Measurements from ENCODE around the gene PRKCZ. TPM values are rescaled to one million over a fixed set of nuclear protein-coding genes. Genes with fewer than 3 reads are reported as not detected.

The PRKCZ gene
- total RNA-seq, 1 donor from 2014 or later = 7.8 TPM

DNA sequence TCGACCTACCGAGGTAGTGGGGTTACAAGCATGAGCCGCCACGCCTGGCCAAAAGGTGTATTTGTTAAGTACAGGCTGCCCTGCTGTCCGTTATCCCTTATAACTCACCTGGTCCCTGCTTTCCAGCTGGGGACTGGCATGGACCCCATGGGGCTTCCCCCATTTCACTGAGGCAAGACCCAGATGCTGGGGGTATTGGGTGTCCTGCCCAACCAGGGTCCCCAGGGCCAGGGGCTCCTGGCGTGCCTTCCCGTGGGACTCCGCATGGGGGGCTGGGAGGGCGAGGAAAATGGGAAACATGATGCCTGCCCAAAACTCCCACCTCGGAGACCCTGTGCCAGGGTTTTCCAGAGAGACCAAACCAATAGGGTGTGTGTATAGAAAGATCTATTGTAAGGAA, 79.9 kb downstream of the PRKCZ start:
- H3K4me3 Mint-ChIP-seq (ENCODE audit: unreplicated experiment) = no peak overlapping the region
- TF ChIP-seq, protein P1, sequence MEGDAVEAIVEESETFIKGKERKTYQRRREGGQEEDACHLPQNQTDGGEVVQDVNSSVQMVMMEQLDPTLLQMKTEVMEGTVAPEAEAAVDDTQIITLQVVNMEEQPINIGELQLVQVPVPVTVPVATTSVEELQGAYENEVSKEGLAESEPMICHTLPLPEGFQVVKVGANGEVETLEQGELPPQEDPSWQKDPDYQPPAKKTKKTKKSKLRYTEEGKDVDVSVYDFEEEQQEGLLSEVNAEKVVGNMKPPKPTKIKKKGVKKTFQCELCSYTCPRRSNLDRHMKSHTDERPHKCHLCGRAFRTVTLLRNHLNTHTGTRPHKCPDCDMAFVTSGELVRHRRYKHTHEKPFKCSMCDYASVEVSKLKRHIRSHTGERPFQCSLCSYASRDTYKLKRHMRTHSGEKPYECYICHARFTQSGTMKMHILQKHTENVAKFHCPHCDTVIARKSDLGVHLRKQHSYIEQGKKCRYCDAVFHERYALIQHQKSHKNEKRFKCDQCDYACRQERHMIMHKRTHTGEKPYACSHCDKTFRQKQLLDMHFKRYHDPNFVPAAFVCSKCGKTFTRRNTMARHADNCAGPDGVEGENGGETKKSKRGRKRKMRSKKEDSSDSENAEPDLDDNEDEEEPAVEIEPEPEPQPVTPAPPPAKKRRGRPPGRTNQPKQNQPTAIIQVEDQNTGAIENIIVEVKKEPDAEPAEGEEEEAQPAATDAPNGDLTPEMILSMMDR (IDR thresholded peaks at IDR 0.05) = no peak
- no peaks in the 10 kb centered on the region for H3K36me3 Mint-ChIP-seq (ENCODE audit: low read depth)
- H3K27ac Mint-ChIP-seq (ENCODE audit: unreplicated experiment) = no peak overlapping the region
- peak; percentile 67 for DNase-seq (ENCODE audit: low spot score)
- H3K27me3 Mint-ChIP-seq (ENCODE audit: low read depth) = peaks cover 1% of the 10 kb centered on the region
- H3K4me1 Mint-ChIP-seq (ENCODE audit: low read depth) = peaks cover 17% of the 10 kb centered on the region
- H3K9me3 Mint-ChIP-seq (ENCODE audit: low read depth) = no peaks in the 10 kb centered on the region

DNA sequence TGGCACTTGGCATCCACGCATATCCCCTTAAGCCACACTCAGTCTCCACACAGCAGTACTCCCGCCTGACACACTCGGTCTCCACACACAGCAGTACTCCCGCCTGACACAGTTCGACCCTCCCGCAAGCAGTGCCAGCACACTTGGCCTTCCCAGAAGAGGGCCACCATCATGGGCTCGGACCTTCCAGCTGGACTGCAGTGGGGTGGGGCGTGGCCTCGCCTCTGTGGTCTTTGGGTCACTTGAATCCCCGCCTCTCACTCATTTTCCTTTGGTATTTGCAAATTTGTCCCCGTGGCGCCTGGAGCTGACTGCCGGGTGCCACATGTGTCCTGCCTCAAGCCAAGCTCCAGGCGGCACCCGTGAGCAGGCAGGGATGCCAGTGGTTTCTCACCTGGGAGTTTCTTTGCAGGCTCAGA, 80.7 kb downstream of the PRKCZ start:
- Mint-ChIP-seq H3K4me3 (ENCODE audit: unreplicated experiment) (no peak overlapping the region), H3K27ac (ENCODE audit: unreplicated experiment) (no peak overlapping the region), H3K27me3 (ENCODE audit: low read depth) (peaks cover 1% of the 10 kb centered on the region), H3K9me3 (ENCODE audit: low read depth) (no peaks in the 10 kb centered on the region), H3K4me1 (ENCODE audit: low read depth) (peaks cover 25% of the 10 kb centered on the region), H3K36me3 (ENCODE audit: low read depth) (no peaks in the 10 kb centered on the region)
- DNase-seq (ENCODE audit: low spot score) = peak; percentile 83
- TF ChIP-seq, protein P1 (IDR thresholded peaks at IDR 0.05) = no peak

- H3K9me3 Mint-ChIP-seq (ENCODE audit: low read depth) = no peaks in the 10 kb centered on the region
- DNase-seq (ENCODE audit: low spot score) = peak; percentile 77
- H3K36me3 Mint-ChIP-seq (ENCODE audit: low read depth) = no peaks in the 10 kb centered on the region
- H3K4me3 Mint-ChIP-seq (ENCODE audit: unreplicated experiment) = peak overlapping the region; percentile 72
- TF ChIP-seq, protein P1 (IDR thresholded peaks at IDR 0.05) = peak; percentile 69
- no peaks in the 10 kb centered on the region for H3K27me3 Mint-ChIP-seq (ENCODE audit: low read depth)
- peak overlapping the region; percentile 89 for H3K27ac Mint-ChIP-seq (ENCODE audit: unreplicated experiment)
- H3K4me1 Mint-ChIP-seq (ENCODE audit: low read depth) = peaks cover 27% of the 10 kb centered on the region
Observed at GRCh38 chr1:2132222-2133038, 82.2 kb downstream of the PRKCZ start.

DNA sequence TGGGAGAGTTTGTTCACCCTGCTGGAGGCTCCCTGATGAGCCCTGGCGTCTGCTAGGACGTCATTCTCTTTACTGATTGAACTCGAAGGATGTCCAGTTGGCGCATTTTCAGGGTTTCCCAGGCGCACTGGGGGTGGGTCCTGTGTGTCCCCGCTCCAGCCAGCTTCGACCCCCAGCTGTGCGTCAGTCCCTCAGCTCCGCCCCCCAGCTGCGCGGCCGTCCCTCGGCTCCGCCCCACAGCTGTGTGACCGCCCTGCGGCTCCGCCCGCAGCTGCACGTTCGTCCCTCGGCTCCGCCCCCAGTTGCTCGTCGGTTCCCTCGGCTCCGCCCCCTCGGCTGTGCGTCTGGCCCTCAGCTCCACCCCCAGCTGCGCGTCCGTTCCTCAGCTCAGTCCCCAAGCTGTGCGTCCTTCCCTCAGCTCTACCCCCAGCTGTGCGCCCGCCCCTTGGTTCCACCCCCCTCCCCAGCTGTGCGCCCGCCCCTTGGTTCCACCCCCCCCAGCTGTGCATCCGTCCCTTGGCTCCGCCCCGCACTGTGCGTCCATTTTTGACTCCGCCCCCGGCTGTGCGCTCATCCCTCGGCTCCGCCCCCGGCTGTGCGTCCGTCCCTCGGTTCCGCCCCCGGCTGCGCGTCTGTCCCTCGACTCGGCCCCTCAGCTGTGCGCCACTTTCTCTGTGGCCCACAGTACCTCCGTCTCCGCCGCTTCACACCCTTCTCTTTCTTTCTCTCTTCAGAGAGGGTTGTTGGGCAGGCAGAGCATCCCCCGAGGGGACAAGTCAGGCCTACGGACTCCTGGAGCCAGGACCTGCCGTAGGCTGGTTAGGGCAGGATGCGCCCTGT, 83.0 kb downstream of the PRKCZ start:
- DNase-seq (ENCODE audit: low spot score) = peak; percentile 98
- TF ChIP-seq, protein P1 (IDR thresholded peaks at IDR 0.05) = no peak
- H3K9me3 Mint-ChIP-seq (ENCODE audit: low read depth) = no peaks in the 10 kb centered on the region

DNA sequence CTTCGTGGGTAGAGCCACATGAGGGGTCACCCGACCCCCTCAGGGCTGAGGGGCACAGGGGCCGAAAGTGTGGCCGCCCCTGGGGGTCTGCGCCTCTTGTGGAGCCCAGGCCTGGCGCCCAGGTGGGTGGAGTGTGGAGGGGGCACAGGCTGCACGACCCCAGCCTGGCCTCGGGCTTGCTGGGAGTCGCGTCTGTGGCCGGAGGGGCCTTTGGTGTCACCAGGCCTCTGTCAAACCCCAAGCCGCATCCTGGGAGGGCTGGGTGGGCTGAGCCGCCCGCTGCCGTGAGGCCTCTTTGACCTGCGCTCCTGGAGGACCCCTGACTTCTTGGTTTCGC, 83.6 kb downstream of the PRKCZ start:
- Mint-ChIP-seq H3K36me3 (ENCODE audit: low read depth) (no peaks in the 10 kb centered on the region), H3K27ac (ENCODE audit: unreplicated experiment) (peak overlapping the region; percentile 89), H3K9me3 (ENCODE audit: low read depth) (no peaks in the 10 kb centered on the region), H3K4me1 (ENCODE audit: low read depth) (peaks cover 27% of the 10 kb centered on the region), H3K27me3 (ENCODE audit: low read depth) (no peaks in the 10 kb centered on the region), H3K4me3 (ENCODE audit: unreplicated experiment) (no peak overlapping the region)
- TF ChIP-seq, protein P1 (IDR thresholded peaks at IDR 0.05) = no peak
- peak; percentile 70 for DNase-seq (ENCODE audit: low spot score)

More for the DNA sequence above, 83.0 kb downstream of the PRKCZ start:
- Mint-ChIP-seq H3K27me3 (ENCODE audit: low read depth) (no peaks in the 10 kb centered on the region), H3K27ac (ENCODE audit: unreplicated experiment) (peak overlapping the region; percentile 89), H3K4me1 (ENCODE audit: low read depth) (peaks cover 27% of the 10 kb centered on the region), H3K36me3 (ENCODE audit: low read depth) (no peaks in the 10 kb centered on the region), H3K4me3 (ENCODE audit: unreplicated experiment) (peak overlapping the region; percentile 72)

Measured in chondrocyte (in vitro differentiated cells).